ENCODE measurements around the gene PHGDH.

Gene PHGDH

DNA sequence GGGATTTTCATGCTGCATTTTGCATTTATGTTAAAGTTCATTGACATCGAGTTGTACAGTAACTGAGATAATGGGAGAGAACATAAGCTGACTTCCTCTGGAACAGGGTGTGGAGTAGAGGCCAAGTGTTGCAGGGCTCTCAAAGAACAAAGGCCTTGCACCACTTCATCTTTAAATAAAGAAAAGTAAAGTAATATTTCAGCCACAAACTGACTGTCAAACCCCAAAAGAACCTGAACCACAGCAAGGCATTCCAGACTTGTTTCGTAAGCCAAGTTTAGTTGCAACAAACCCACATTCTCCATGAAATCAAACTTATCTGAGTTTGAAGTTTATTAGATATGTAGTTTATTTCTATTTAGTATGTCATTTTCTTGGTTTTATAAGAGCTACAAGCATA is 76.0 kb downstream of the PHGDH start:
- Histone ChIP-seq H3K27me3 (ENCODE audit: insufficient read depth, low read length, poor library complexity) (no peaks in the 10 kb centered on the region), H3K56ac (ENCODE audit: low read length) (no peak overlapping the region), H3K9ac (ENCODE audit: low read length) (no peak overlapping the region), H2BK120ac (ENCODE audit: low read depth, low read length) (no peak overlapping the region), H3K36me3 (ENCODE audit: control insufficient read depth, insufficient read depth, low read length) (no peaks in the 10 kb centered on the region), H3K18ac (ENCODE audit: low read length) (no peak overlapping the region), H3K27ac (ENCODE audit: low read depth, low read length) (no peak overlapping the region), H4K5ac (ENCODE audit: low read length) (no peak overlapping the region), H3K4me1 (ENCODE audit: control insufficient read depth, low read depth, low read length) (no peaks in the 10 kb centered on the region), H3K23ac (ENCODE audit: low read length) (no peak overlapping the region), H3K4me3 (ENCODE audit: low read length) (no peak overlapping the region), H2AK5ac (ENCODE audit: low read length) (no peak overlapping the region), H3K79me1 (ENCODE audit: low read length) (no peaks in the 10 kb centered on the region), H2BK15ac (replicated peaks; ENCODE audit: low read depth) (no peak overlapping the region), H3K4me2 (ENCODE audit: low read length) (no peak overlapping the region), H2BK5ac (ENCODE audit: low read length) (no peak overlapping the region), H3K79me2 (ENCODE audit: control insufficient read depth, insufficient read depth, low read length) (no peaks in the 10 kb centered on the region), H4K8ac (ENCODE audit: low read depth, low read length) (no peak overlapping the region), H3K4ac (ENCODE audit: low read depth, low read length) (no peak overlapping the region)
- WGBS (ENCODE audit: extremely low coverage, insufficient coverage, low lambda C conversion rate), result no CpG with 5 or more reads among the region's 2 CpGs
- no peak for DNase-seq

DNA sequence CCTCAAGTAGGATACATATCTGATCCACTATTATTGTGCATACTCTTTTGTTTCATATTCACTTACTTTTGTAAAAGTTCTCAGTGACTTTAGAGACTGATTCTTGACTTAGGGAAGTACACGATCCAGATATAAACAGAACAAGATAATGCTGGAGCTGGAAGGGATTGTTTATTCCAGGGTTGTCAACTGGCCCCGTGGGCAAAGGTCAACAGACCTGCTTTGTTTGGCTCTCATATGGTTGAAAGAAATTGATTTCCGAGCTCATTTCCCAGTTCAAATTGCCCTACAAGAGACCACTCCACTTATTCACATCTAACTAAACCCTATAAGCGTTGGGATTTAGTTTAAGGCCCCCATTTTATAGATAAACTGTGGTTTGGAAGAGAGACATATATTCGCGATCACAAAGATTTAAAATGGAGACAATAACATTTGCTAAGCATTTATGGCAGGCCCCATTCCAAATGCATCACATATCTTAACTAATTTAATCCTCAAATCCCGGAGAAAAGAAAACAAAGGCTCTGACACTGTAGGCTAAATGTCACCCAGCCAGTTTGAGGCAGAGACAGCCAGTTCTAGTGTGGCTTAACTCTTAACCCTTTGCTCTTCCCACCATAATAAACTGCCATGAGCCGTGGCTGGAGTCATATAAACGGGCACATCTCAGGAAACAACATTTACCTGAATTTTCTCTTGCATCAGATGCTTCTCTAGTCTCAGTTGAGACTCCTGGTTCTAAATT is 78.9 kb downstream of the PHGDH start:
- H3K79me2 ChIP-seq (ENCODE audit: control insufficient read depth, insufficient read depth, low read length), result no peaks in the 10 kb centered on the region
- H3K27ac ChIP-seq (ENCODE audit: low read depth, low read length), result no peak overlapping the region
- H3K4me3 ChIP-seq (ENCODE audit: low read length), result no peak overlapping the region
- peak overlapping the region; percentile 46 for H3K4ac ChIP-seq (ENCODE audit: low read depth, low read length)
- H3K4me1 ChIP-seq (ENCODE audit: control insufficient read depth, low read depth, low read length), result no peaks in the 10 kb centered on the region
- no peak overlapping the region for H4K5ac ChIP-seq (ENCODE audit: low read length)
- H3K4me2 ChIP-seq (ENCODE audit: low read length), result no peak overlapping the region
- no peak overlapping the region for H2BK120ac ChIP-seq (ENCODE audit: low read depth, low read length)
- DNase-seq, result no peak
- H2AK5ac ChIP-seq (ENCODE audit: low read length), result no peak overlapping the region
- H4K8ac ChIP-seq (ENCODE audit: low read depth, low read length), result no peak overlapping the region
- H3K9ac ChIP-seq (ENCODE audit: low read length), result no peak overlapping the region
- no peaks in the 10 kb centered on the region for H3K36me3 ChIP-seq (ENCODE audit: control insufficient read depth, insufficient read depth, low read length)
- H3K23ac ChIP-seq (ENCODE audit: low read length), result no peak overlapping the region
- H2BK5ac ChIP-seq (ENCODE audit: low read length), result no peak overlapping the region
- H3K27me3 ChIP-seq (ENCODE audit: insufficient read depth, low read length, poor library complexity), result no peaks in the 10 kb centered on the region
- no peak overlapping the region for H3K56ac ChIP-seq (ENCODE audit: low read length)
- WGBS (ENCODE audit: extremely low coverage, insufficient coverage, low lambda C conversion rate), result no CpG with 5 or more reads among the region's 9 CpGs
- H3K18ac ChIP-seq (ENCODE audit: low read length), result no peak overlapping the region
- no peaks in the 10 kb centered on the region for H3K79me1 ChIP-seq (ENCODE audit: low read length)
- no peak overlapping the region for H2BK15ac ChIP-seq (replicated peaks; ENCODE audit: low read depth)

DNA sequence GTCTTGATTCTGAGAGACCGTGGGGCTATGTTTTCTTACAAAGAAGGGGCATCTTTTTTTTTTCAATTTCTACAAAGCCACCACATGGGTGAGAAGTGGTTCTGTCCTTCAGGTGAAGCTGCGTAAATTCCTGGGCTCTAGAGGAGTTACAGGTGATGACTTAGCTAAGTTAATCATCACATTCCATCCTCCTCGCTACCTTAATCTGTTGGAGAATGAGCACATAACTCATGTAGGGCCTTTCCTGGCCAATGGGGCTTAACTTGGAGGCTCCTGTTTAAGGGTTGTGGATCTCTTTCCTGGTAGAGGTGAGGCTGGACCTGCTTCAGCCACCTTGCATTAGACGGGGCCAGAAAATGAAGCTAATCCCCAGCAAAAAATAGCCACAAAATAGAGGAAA is 79.6 kb downstream of the PHGDH start:
- no peaks in the 10 kb centered on the region for H3K36me3 ChIP-seq (ENCODE audit: control insufficient read depth, insufficient read depth, low read length)
- no peak overlapping the region for H2BK5ac ChIP-seq (ENCODE audit: low read length)
- no peak overlapping the region for H4K8ac ChIP-seq (ENCODE audit: low read depth, low read length)
- H4K5ac ChIP-seq (ENCODE audit: low read length), result no peak overlapping the region
- H3K4me1 ChIP-seq (ENCODE audit: control insufficient read depth, low read depth, low read length), result no peaks in the 10 kb centered on the region
- no peaks in the 10 kb centered on the region for H3K79me1 ChIP-seq (ENCODE audit: low read length)
- no peaks in the 10 kb centered on the region for H3K79me2 ChIP-seq (ENCODE audit: control insufficient read depth, insufficient read depth, low read length)
- H2AK5ac ChIP-seq (ENCODE audit: low read length), result no peak overlapping the region
- H3K18ac ChIP-seq (ENCODE audit: low read length), result no peak overlapping the region
- peak; percentile 43 for DNase-seq
- H3K4ac ChIP-seq (ENCODE audit: low read depth, low read length), result no peak overlapping the region
- H3K23ac ChIP-seq (ENCODE audit: low read length), result no peak overlapping the region
- no peak overlapping the region for H2BK15ac ChIP-seq (replicated peaks; ENCODE audit: low read depth)
- no peak overlapping the region for H2BK120ac ChIP-seq (ENCODE audit: low read depth, low read length)
- H3K27me3 ChIP-seq (ENCODE audit: insufficient read depth, low read length, poor library complexity), result no peaks in the 10 kb centered on the region
- H3K9ac ChIP-seq (ENCODE audit: low read length), result no peak overlapping the region
- H3K56ac ChIP-seq (ENCODE audit: low read length), result no peak overlapping the region
- WGBS (ENCODE audit: extremely low coverage, insufficient coverage, low lambda C conversion rate), result no CpG with 5 or more reads among the region's 4 CpGs
- no peak overlapping the region for H3K27ac ChIP-seq (ENCODE audit: low read depth, low read length)
- no peak overlapping the region for H3K4me3 ChIP-seq (ENCODE audit: low read length)
- H3K4me2 ChIP-seq (ENCODE audit: low read length), result no peak overlapping the region
